HepG2 (cell line): ENCODE data around the gene ZNF433.

Experiments
- ARNT ChIP-seq: fragments of 450-650 bp; IDR thresholded peaks from 2 replicates; pipeline ENCODE4 v1.6.1; 2017
- E2F1 ChIP-seq: sonication (generic); formaldehyde crosslinking; IDR thresholded peaks from 2 replicates; pipeline ENCODE4 v1.5.0; 2020; ENCODE audit warnings: missing genetic modification reagents
- E2F5 ChIP-seq: sonication (generic); formaldehyde crosslinking; conservative IDR thresholded peaks from 2 replicates; pipeline ENCODE4 v1.4.0; 2020; ENCODE audit warnings: missing genetic modification reagents
- MAX ChIP-seq: IDR thresholded peaks from 2 replicates; pipeline ENCODE4 v1.6.1; 2012; ENCODE audit warnings: inconsistent platforms
- NFIC ChIP-seq: IDR thresholded peaks from 2 replicates; pipeline ENCODE4 v1.6.1; 2012; ENCODE audit warnings: mild to moderate bottlenecking, low read length, inconsistent platforms
- TARDBP ChIP-seq: sonication (generic); formaldehyde crosslinking; IDR thresholded peaks from 2 replicates; pipeline ENCODE4 v1.8.0; 2022; ENCODE audit warnings: mild to moderate bottlenecking, missing genetic modification reagents
- ZNF891 ChIP-seq: sonication (generic); formaldehyde crosslinking; IDR thresholded peaks from 2 replicates; pipeline ENCODE4 v1.5.0; 2020; ENCODE audit warnings: mild to moderate bottlenecking, missing genetic modification reagents
- ZSCAN21 ChIP-seq: sonication (generic); formaldehyde crosslinking; IDR thresholded peaks from 2 replicates; pipeline ENCODE4 v1.8.0; 2022; ENCODE audit warnings: mild to moderate bottlenecking, missing genetic modification reagents, moderate library complexity, borderline replicate concordance
- TF ChIP-seq, protein P1 (sequence below): sonication (generic); formaldehyde crosslinking; IDR thresholded peaks from 2 replicates; pipeline ENCODE4 v1.5.0; 2020; ENCODE audit warnings: mild to moderate bottlenecking, missing genetic modification reagents, moderate library complexity
- TF ChIP-seq, protein P2 (sequence below): sonication (generic); formaldehyde crosslinking; IDR thresholded peaks from 2 replicates; pipeline ENCODE4 v1.9.0; 2022; ENCODE audit warnings: missing genetic modification reagents, mild to moderate bottlenecking, borderline replicate concordance
- TF ChIP-seq, protein P3 (sequence below): sonication (generic); formaldehyde crosslinking; IDR thresholded peaks from 2 replicates; pipeline ENCODE4 v1.8.0; 2022; ENCODE audit warnings: mild to moderate bottlenecking, missing genetic modification reagents; ENCODE audit not compliant: insufficient replicate concordance

DNA sequence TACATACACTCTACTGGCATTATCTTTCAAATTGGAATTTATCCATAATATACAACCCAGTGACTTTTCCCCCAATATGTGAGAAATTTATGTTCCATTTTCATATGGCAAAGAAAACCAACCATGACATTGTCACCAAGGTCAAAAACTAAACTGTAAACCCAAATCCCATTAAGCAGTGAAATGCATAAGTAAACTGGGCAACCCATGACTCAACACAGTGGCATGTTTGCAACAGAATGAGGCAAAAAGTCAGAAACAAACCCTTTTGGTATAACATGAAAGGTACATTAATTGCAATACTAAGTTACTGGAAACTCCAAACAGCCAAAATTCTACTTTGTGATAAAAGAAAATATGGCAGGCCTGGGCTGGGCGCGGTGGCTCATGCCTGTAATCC, 12.4 kb upstream of the ZNF433 start:
- TF ChIP-seq ZSCAN21 (CRISPR knock-in tag): no peak
- no peak for TF ChIP-seq MAX
- TF ChIP-seq, protein P1, sequence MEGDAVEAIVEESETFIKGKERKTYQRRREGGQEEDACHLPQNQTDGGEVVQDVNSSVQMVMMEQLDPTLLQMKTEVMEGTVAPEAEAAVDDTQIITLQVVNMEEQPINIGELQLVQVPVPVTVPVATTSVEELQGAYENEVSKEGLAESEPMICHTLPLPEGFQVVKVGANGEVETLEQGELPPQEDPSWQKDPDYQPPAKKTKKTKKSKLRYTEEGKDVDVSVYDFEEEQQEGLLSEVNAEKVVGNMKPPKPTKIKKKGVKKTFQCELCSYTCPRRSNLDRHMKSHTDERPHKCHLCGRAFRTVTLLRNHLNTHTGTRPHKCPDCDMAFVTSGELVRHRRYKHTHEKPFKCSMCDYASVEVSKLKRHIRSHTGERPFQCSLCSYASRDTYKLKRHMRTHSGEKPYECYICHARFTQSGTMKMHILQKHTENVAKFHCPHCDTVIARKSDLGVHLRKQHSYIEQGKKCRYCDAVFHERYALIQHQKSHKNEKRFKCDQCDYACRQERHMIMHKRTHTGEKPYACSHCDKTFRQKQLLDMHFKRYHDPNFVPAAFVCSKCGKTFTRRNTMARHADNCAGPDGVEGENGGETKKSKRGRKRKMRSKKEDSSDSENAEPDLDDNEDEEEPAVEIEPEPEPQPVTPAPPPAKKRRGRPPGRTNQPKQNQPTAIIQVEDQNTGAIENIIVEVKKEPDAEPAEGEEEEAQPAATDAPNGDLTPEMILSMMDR (CRISPR knock-in tag): no peak
- TF ChIP-seq, protein P2, sequence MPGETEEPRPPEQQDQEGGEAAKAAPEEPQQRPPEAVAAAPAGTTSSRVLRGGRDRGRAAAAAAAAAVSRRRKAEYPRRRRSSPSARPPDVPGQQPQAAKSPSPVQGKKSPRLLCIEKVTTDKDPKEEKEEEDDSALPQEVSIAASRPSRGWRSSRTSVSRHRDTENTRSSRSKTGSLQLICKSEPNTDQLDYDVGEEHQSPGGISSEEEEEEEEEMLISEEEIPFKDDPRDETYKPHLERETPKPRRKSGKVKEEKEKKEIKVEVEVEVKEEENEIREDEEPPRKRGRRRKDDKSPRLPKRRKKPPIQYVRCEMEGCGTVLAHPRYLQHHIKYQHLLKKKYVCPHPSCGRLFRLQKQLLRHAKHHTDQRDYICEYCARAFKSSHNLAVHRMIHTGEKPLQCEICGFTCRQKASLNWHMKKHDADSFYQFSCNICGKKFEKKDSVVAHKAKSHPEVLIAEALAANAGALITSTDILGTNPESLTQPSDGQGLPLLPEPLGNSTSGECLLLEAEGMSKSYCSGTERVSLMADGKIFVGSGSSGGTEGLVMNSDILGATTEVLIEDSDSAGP (CRISPR knock-in tag): no peak
- TF ChIP-seq, protein P3, sequence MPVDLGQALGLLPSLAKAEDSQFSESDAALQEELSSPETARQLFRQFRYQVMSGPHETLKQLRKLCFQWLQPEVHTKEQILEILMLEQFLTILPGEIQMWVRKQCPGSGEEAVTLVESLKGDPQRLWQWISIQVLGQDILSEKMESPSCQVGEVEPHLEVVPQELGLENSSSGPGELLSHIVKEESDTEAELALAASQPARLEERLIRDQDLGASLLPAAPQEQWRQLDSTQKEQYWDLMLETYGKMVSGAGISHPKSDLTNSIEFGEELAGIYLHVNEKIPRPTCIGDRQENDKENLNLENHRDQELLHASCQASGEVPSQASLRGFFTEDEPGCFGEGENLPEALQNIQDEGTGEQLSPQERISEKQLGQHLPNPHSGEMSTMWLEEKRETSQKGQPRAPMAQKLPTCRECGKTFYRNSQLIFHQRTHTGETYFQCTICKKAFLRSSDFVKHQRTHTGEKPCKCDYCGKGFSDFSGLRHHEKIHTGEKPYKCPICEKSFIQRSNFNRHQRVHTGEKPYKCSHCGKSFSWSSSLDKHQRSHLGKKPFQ (CRISPR knock-in tag): no peak
- TF ChIP-seq NFIC: no peak
- TF ChIP-seq E2F1 (CRISPR knock-in tag): no peak
- no peak for TF ChIP-seq ARNT
- no peak for TF ChIP-seq E2F5
- no peak for TF ChIP-seq ZNF891
- no peak for TF ChIP-seq TARDBP (CRISPR knock-in tag)
